GM13977 (cell line): Measurements from ENCODE around the gene CABP4.

Experiments used
- DNase-seq: peaks from one replicate; pipeline ENCODE4 v3.0.0; 2012; ENCODE audit warnings: low spot score
- in situ Hi-C: fragments of 300-500 bp; cut with MboI; formaldehyde crosslinking; loops from one replicate; pipeline ENCODE4 v1.12.0; 2022; ENCODE audit warnings: low sequenced_read_pairs, low pct_unique_long_range_greater_than_20kb, mixed read lengths, inconsistent platforms; ENCODE audit not compliant: unreplicated experiment
- TF ChIP-seq, protein P1 (sequence below): IDR thresholded peaks from 2 replicates; pipeline ENCODE4 v1.5.1; 2012; ENCODE audit warnings: mild to moderate bottlenecking, control low read depth; ENCODE audit not compliant: insufficient read depth; ENCODE audit errors: extremely low read depth, missing control alignments

Gene CABP4

GRCh38 chr11:67432655-67433349 is 22.4 kb upstream of the CABP4 start:
- DNase-seq: no peak
- TF ChIP-seq, protein P1, sequence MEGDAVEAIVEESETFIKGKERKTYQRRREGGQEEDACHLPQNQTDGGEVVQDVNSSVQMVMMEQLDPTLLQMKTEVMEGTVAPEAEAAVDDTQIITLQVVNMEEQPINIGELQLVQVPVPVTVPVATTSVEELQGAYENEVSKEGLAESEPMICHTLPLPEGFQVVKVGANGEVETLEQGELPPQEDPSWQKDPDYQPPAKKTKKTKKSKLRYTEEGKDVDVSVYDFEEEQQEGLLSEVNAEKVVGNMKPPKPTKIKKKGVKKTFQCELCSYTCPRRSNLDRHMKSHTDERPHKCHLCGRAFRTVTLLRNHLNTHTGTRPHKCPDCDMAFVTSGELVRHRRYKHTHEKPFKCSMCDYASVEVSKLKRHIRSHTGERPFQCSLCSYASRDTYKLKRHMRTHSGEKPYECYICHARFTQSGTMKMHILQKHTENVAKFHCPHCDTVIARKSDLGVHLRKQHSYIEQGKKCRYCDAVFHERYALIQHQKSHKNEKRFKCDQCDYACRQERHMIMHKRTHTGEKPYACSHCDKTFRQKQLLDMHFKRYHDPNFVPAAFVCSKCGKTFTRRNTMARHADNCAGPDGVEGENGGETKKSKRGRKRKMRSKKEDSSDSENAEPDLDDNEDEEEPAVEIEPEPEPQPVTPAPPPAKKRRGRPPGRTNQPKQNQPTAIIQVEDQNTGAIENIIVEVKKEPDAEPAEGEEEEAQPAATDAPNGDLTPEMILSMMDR: no peak
- in situ Hi-C loops: no loop called here

DNA sequence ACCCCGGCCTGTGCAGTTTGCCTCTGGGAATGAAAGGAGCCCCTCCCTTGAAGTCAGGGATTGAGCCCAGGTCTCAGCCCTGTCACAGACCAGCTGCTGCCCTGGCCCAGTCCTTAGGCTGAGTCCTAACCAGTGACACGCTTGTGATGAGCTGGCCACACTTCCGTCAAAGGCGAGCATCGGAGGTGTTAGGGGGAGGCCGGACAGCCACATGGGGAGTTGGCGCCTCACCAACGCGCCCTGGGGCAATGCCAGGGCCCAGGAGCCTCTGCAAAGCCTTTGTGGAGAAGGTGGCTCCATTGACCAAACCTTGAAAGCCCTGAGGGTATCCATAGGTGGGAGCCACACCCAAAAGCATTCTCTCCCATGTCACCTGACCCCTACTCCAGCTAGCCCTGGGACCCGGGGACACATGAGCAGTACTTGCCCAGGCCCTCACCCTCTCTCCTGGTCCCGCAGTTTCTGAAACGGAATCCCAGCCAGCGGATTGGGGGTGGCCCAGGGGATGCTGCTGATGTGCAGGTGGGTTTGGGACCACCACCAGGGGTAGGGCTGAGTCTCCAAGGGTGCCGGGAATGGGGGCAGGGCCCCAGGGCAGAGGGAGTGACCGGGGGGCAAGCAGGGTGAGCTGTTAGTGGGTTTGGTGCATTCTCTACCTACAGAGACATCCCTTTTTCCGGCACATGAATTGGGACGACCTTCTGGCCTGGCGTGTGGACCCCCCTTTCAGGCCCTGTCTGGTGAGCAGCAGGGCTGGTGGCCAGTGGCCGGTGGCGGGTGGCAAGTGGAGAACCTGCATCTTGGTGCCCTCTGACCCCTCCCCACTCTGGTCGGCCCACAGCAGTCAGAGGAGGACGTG is 21.4 kb upstream of the CABP4 start:
- in situ Hi-C loops: no loop called here
- no peak for DNase-seq
- TF ChIP-seq, protein P1: no peak

DNA sequence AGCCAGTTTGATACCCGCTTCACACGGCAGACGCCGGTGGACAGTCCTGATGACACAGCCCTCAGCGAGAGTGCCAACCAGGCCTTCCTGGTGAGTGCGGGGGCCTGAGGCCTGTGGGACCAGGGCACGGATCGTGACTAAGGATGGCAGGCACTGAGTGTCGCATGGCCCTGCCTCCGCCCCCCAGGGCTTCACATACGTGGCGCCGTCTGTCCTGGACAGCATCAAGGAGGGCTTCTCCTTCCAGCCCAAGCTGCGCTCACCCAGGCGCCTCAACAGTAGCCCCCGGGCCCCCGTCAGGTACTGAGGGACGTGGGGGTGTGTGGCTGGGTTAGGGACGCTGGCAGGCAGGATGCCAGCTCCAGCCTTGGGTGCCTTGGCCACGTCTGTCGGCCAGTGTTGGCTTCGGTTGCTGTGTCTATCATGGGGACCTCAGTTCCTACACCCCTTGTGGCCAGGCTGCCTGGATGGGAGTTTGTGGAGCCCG is 20.7 kb upstream of the CABP4 start:
- TF ChIP-seq, protein P1: no peak
- in situ Hi-C loops: no loop called here
- DNase-seq: no peak

- DNase-seq: no peak
- in situ Hi-C loops: no loop called here
- TF ChIP-seq, protein P1: no peak
These were observed 20.0 kb upstream of the CABP4 start for GRCh38 chr11:67435031-67435726.

DNA sequence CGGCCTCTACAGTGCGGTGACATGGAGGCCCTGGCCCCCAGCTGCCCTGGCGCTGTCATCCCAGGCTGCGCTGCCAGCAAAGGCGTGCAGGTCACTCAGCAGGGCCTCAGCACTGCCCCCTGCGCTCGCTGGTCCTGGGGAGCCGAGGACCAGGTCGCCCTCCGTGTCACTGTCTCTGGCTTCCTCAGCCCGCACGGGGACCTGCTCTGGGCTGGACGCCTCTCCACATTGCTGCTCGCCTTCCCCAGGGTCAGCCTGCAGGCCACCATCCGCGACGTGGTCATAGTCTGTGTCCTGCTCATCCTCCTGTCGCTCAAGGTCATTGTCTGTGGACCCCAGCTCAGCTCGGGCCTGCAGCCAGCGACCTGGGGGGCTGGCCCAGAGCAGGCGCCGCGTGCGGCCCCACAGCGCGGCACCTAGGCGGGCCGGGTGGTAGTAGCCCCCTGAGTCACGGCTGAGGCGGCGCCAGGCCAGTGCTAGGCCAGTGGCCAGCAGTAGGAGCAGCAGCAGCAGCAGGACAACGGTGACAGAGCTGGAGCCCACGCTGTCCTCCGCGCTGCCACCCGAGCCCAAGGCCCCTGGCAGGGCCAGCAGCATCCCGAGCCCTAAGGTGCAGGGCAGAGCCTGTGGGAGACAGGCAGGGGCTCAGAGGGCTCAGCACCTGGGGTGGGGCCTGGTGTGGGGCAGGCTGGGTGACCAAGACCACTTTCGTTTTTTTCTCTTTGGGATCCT is 19.3 kb upstream of the CABP4 start:
- in situ Hi-C loops: no loop called here
- no peak for DNase-seq
- TF ChIP-seq, protein P1: no peak
